PC-3 (cell line): ENCODE results near the gene SLC24A2. TPM values are rescaled to one million over a fixed set of nuclear protein-coding genes. Genes with fewer than 3 reads are reported as not detected.

ENCODE experiments used
- ATAC-seq: fragments of 200-7000 bp; cut with Tn5 transposase; 2 replicates; pipeline ENCODE4 v1.9.1; 2020; ENCODE audit warnings: mild to moderate bottlenecking, moderate library complexity
- BruUV-seq: library from RNA; stranded (reverse); fragments of 400-500 nt; replicated peaks from 2 replicates; lab custom pipeline; 2021; lab: Mats Ljungman, UMichigan
- CTCF ChIA-PET: fragments of 300-600 bp; sonication (Branson Sonifier 250); formaldehyde crosslinking; loops from one replicate; lab custom pipeline; 2022; ENCODE audit warnings: antibody characterized with exemption; lab: Charles Lee
- POLR2A ChIA-PET: fragments of 300-600 bp; sonication (Branson Sonifier 250); formaldehyde crosslinking; loops from one replicate; lab custom pipeline; 2022; ENCODE audit warnings: antibody characterized with exemption; ENCODE audit not compliant: unreplicated experiment; lab: Charles Lee
- DNase-seq: peaks from one replicate; pipeline ENCODE4 v3.0.0-alpha.2; 2015
- H2AFZ ChIP-seq: fragments of 300-600 bp; sonication (generic); 2 replicates; pipeline ENCODE4 v1.6.0; 2016; ENCODE audit warnings: antibody characterized with exemption, low read length
- H3F3A ChIP-seq: fragments of 300-600 bp; sonication (generic); one replicate; pipeline ENCODE4 v1.6.0; 2017; ENCODE audit warnings: antibody characterized with exemption, low read length, control low read depth, mild to moderate bottlenecking; ENCODE audit not compliant: unreplicated experiment
- H3K27ac ChIP-seq: fragments of 300-600 bp; sonication (generic); 2 replicates; pipeline ENCODE4 v1.5.1; 2016; ENCODE audit warnings: mild to moderate bottlenecking, low read length
- H3K27me3 ChIP-seq: fragments of 300-600 bp; sonication (generic); 2 replicates; pipeline ENCODE4 v1.6.1; 2016; ENCODE audit warnings: low read length, mixed read lengths
- H3K36me3 ChIP-seq: fragments of 300-600 bp; sonication (generic); 2 replicates; pipeline ENCODE4 v1.6.1; 2016; ENCODE audit warnings: low read depth, mixed run types, low read length, mixed read lengths
- H3K4me1 ChIP-seq: fragments of 300-600 bp; sonication (generic); 2 replicates; pipeline ENCODE4 v1.5.1; 2016; ENCODE audit warnings: low read length; ENCODE audit not compliant: insufficient read depth
- H3K4me2 ChIP-seq: fragments of 300-600 bp; sonication (generic); 2 replicates; pipeline ENCODE4 v1.6.0; 2016; ENCODE audit warnings: low read length
- H3K4me3 ChIP-seq: fragments of 300-600 bp; sonication (generic); 2 replicates; pipeline ENCODE4 v1.5.1; 2016; ENCODE audit warnings: mild to moderate bottlenecking, low read length, mixed read lengths
- H3K79me2 ChIP-seq: fragments of 300-600 bp; sonication (generic); 2 replicates; pipeline ENCODE4 v1.6.1; 2017; ENCODE audit warnings: low read length, mixed read lengths
- H3K9ac ChIP-seq: fragments of 300-600 bp; sonication (generic); 2 replicates; pipeline ENCODE4 v1.6.0; 2016; ENCODE audit warnings: mild to moderate bottlenecking, low read length
- H3K9me2 ChIP-seq: fragments of 300-600 bp; sonication (generic); replicated peaks from 2 replicates; pipeline ENCODE4 v1.6.1; 2016; ENCODE audit warnings: mixed run types, low read length, mixed read lengths
- H3K9me3 ChIP-seq: fragments of 300-600 bp; sonication (generic); 2 replicates; pipeline ENCODE4 v1.6.1; 2016; ENCODE audit warnings: low read length, mixed read lengths
- H4K20me1 ChIP-seq: fragments of 300-600 bp; sonication (generic); 2 replicates; pipeline ENCODE4 v1.6.1; 2016; ENCODE audit warnings: low read length, mixed read lengths
- EZH2 ChIP-seq: fragments of 300-600 bp; sonication (generic); IDR thresholded peaks from one replicate; pipeline ENCODE4 v1.6.1; 2017; ENCODE audit warnings: antibody characterized with exemption, mild to moderate bottlenecking, low read length; ENCODE audit not compliant: unreplicated experiment
- EZH2phosphoT487 ChIP-seq: fragments of 300-600 bp; sonication (generic); IDR thresholded peaks from 2 replicates; pipeline ENCODE4 v1.6.1; 2018; ENCODE audit warnings: mild to moderate bottlenecking, antibody characterized with exemption, low read length, borderline replicate concordance
- intact Hi-C: fragments of 100-400 bp; cut with micrococcal nuclease; formaldehyde crosslinking; loops from 2 replicates; pipeline ENCODE4 v1.9.0; 2023
- total RNA-seq: library from RNA; depleted of rRNA; stranded (reverse); fragments of >200 nt; gene quantifications from 2 replicates; pipeline ENCODE4 v1.2.3, GENCODE V29; 2014
- TF ChIP-seq, protein P1 (sequence below): fragments of 300-600 bp; sonication (generic); conservative IDR thresholded peaks from 2 replicates; pipeline ENCODE4 v1.5.1; 2017; ENCODE audit warnings: antibody characterized with exemption, low read depth, mild to moderate bottlenecking, low read length

Gene SLC24A2
- total RNA-seq, 1 experiment from 2014 or later, result not detected

DNA sequence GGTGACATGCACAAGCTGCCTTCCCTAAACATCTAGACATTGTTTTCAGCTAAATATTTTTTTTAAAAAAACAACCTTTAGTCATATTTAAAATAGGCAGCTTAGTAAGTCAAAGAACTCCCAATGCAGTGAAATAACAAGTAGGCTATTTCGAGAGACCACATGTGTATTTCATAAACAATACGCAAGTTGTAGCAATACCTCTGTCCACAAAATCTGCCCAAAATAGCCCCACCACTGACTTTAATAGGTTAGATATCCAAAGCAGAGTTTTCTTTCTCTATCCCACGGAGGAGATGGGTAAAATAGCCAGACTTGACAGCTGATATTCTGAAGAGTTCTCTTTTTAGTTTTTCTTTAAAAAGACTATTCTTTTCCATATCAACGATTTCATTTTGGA is 1.2 kb downstream of the SLC24A2 start:
- ATAC-seq (no peak), DNase-seq (no peak)
- BruUV-seq, result no TSS peak
- Histone ChIP-seq H3K79me2 (no peaks in the 10 kb centered on the region), H3K4me1 (no peaks in the 10 kb centered on the region), H3K27ac (no peak overlapping the region), H3K36me3 (no peaks in the 10 kb centered on the region), H3K27me3 (peaks cover 35% of the 10 kb centered on the region), H3K4me2 (no peak overlapping the region), H2AFZ (no peak overlapping the region), H4K20me1 (no peaks in the 10 kb centered on the region), H3K9me3 (no peaks in the 10 kb centered on the region), H3F3A (no peaks in the 10 kb centered on the region), H3K9me2 (no peaks in the 10 kb centered on the region), H3K9ac (no peak overlapping the region), H3K4me3 (no peak overlapping the region)
- intact Hi-C loops, result no loop called here
- POLR2A ChIA-PET, result no interaction called here
- CTCF ChIA-PET, result no interaction called here
- no peak for TF ChIP-seq EZH2phosphoT487
- TF ChIP-seq EZH2, result no peak
- TF ChIP-seq, protein P1, sequence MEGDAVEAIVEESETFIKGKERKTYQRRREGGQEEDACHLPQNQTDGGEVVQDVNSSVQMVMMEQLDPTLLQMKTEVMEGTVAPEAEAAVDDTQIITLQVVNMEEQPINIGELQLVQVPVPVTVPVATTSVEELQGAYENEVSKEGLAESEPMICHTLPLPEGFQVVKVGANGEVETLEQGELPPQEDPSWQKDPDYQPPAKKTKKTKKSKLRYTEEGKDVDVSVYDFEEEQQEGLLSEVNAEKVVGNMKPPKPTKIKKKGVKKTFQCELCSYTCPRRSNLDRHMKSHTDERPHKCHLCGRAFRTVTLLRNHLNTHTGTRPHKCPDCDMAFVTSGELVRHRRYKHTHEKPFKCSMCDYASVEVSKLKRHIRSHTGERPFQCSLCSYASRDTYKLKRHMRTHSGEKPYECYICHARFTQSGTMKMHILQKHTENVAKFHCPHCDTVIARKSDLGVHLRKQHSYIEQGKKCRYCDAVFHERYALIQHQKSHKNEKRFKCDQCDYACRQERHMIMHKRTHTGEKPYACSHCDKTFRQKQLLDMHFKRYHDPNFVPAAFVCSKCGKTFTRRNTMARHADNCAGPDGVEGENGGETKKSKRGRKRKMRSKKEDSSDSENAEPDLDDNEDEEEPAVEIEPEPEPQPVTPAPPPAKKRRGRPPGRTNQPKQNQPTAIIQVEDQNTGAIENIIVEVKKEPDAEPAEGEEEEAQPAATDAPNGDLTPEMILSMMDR, result no peak

- Histone ChIP-seq H3F3A (no peaks in the 10 kb centered on the region), H3K27ac (no peak overlapping the region), H3K9ac (no peak overlapping the region), H3K4me1 (no peaks in the 10 kb centered on the region), H2AFZ (no peak overlapping the region), H3K4me2 (no peak overlapping the region), H3K27me3 (peaks cover 35% of the 10 kb centered on the region), H3K9me2 (no peaks in the 10 kb centered on the region), H3K9me3 (no peaks in the 10 kb centered on the region), H3K36me3 (no peaks in the 10 kb centered on the region), H3K79me2 (no peaks in the 10 kb centered on the region), H3K4me3 (no peak overlapping the region), H4K20me1 (no peaks in the 10 kb centered on the region)
- no peak for TF ChIP-seq EZH2phosphoT487
- TF ChIP-seq, protein P1, result no peak
- no peak for TF ChIP-seq EZH2
- intact Hi-C loops, result no loop called here
- ATAC-seq (no peak), DNase-seq (no peak)
- POLR2A ChIA-PET, result no interaction called here
- BruUV-seq, result no TSS peak
- CTCF ChIA-PET, result no interaction called here
These were observed 3.6 kb downstream of the SLC24A2 start for GRCh38 chr9:19785230-19785629.

DNA sequence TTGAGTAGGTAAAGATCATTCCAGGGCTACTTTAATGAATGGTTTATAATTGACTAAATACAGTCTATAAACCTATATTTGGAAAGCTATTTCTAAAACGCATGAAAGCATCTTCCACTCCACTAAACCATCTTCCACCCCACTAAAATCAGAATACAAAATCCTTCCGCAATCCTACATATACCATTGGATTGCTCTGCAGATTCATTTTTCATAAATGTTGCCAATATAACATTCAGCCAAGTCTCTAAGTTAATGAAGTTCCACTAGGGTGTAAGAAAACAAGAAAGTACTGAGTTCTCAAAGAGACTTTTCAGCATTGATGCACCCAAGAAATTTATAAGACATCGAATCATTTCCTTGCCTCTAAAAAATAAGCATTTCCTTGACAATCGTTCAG is 4.7 kb downstream of the SLC24A2 start:
- H3K9ac ChIP-seq, result no peak overlapping the region
- ATAC-seq, result no peak
- no peak overlapping the region for H3K4me3 ChIP-seq
- peaks cover 32% of the 10 kb centered on the region for H3K27me3 ChIP-seq
- POLR2A ChIA-PET, result no interaction called here
- no peaks in the 10 kb centered on the region for H3K9me2 ChIP-seq
- no peaks in the 10 kb centered on the region for H3K36me3 ChIP-seq
- no peaks in the 10 kb centered on the region for H4K20me1 ChIP-seq
- TF ChIP-seq, protein P1, result no peak
- TF ChIP-seq EZH2phosphoT487, result no peak
- no peak for TF ChIP-seq EZH2
- intact Hi-C loops, result no loop called here
- no peaks in the 10 kb centered on the region for H3K9me3 ChIP-seq
- H3K4me1 ChIP-seq, result no peaks in the 10 kb centered on the region
- H3K27ac ChIP-seq, result no peak overlapping the region
- H2AFZ ChIP-seq, result no peak overlapping the region
- CTCF ChIA-PET, result no interaction called here
- H3K4me2 ChIP-seq, result no peak overlapping the region
- DNase-seq, result no peak
- H3F3A ChIP-seq, result no peaks in the 10 kb centered on the region
- BruUV-seq, result no TSS peak
- H3K79me2 ChIP-seq, result no peaks in the 10 kb centered on the region
